ENCODE results near the gene TBL3.
A peak's percentile ranks its signal among the peaks of the same experiment; 100 is the strongest.

Gene TBL3

DNA sequence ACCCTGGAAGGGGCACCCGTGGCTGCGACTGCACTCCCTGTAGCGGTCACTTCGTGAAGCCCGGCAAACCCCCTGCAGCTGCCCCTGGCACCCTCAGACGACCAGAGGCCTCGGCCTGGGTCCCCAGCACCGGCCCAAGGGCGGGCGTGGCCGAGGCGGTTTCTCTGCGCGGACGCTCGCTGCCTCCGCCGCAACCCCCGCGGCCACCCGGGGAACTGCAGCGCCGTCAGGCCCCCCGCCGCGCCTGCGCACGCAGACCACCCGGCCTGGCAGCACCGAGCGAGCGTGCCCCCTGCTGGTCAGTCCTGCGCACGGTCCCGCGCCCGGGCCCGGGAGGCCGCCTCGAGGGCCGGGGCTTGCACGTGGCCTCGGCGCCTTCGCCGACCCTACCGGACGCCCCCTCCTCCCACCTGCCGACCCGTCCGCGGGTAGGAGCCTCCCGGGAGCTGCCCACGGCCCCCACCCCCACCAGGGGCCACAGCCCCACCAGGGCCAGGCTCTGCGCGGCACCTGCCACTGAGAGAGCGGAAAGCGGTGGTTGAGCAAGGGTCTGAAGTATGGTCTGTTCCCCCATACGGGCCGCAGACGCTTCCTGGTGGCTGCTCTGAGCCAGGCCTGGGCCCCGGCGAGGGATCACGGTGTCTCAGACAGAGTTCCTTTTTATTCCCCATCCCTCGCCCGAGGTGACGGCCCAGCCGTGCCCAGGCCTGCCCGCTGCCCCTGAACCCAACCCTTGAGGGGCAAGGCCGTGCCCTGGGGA, 42.1 kb upstream of the TBL3 start:
- Histone ChIP-seq H4K20me1 (ENCODE audit: insufficient read depth, low read length) (no peaks in the 10 kb centered on the region), H3K27me3 (ENCODE audit: insufficient read depth, low read length, poor library complexity) (no peaks in the 10 kb centered on the region), H3K27ac (ENCODE audit: low read length) (peak overlapping the region; percentile 65; the same call in 1 of the 2 replicates), H3K4me3 (ENCODE audit: low read depth in 1 of 2, low read length in 2 of 2) (peak overlapping the region; percentile 28 to 62; a peak in 3 of 4 replicates), H3K79me2 (ENCODE audit: insufficient read depth, low read length) (no peaks in the 10 kb centered on the region), H3K36me3 (ENCODE audit: insufficient read depth, low read length) (no peaks in the 10 kb centered on the region), H3K9me3 (ENCODE audit: insufficient read depth, low read length, severe bottlenecking) (no peaks in the 10 kb centered on the region), H3K4me1 (ENCODE audit: insufficient read depth, low read length) (peaks cover 12% of the 10 kb centered on the region), H3K9ac (ENCODE audit: low read depth, low read length) (peak overlapping the region; percentile 61), H2AFZ (ENCODE audit: low read depth, low read length) (peak overlapping the region; percentile 95), H3K4me2 (ENCODE audit: insufficient read depth, low read length) (peak overlapping the region; percentile 63)
- TF ChIP-seq EZH2 (IDR thresholded peaks at IDR 0.05; ENCODE audit: borderline replicate concordance, low read depth, low read length, severe bottlenecking) = no peak
- TF ChIP-seq, protein P1, sequence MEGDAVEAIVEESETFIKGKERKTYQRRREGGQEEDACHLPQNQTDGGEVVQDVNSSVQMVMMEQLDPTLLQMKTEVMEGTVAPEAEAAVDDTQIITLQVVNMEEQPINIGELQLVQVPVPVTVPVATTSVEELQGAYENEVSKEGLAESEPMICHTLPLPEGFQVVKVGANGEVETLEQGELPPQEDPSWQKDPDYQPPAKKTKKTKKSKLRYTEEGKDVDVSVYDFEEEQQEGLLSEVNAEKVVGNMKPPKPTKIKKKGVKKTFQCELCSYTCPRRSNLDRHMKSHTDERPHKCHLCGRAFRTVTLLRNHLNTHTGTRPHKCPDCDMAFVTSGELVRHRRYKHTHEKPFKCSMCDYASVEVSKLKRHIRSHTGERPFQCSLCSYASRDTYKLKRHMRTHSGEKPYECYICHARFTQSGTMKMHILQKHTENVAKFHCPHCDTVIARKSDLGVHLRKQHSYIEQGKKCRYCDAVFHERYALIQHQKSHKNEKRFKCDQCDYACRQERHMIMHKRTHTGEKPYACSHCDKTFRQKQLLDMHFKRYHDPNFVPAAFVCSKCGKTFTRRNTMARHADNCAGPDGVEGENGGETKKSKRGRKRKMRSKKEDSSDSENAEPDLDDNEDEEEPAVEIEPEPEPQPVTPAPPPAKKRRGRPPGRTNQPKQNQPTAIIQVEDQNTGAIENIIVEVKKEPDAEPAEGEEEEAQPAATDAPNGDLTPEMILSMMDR (IDR thresholded peaks at IDR 0.05; ENCODE audit: borderline replicate concordance, extremely low read depth, low read length, poor library complexity, severe bottlenecking) = peak; percentile 99
- DNase-seq (peak; percentile 91), ATAC-seq (ENCODE audit: insufficient read depth, low read depth) (peak; percentile 93)

- H2AFZ ChIP-seq (ENCODE audit: low read depth, low read length) = peak overlapping the region; percentile 95
- H3K9ac ChIP-seq (ENCODE audit: low read depth, low read length) = peak overlapping the region; percentile 61
- H3K36me3 ChIP-seq (ENCODE audit: insufficient read depth, low read length) = no peaks in the 10 kb centered on the region
- no peak overlapping the region for H3K4me3 ChIP-seq (ENCODE audit: low read depth in 1 of 2, low read length in 2 of 2)
- ATAC-seq (ENCODE audit: insufficient read depth, low read depth) (no peak), DNase-seq (no peak)
- TF ChIP-seq, protein P1 (IDR thresholded peaks at IDR 0.05; ENCODE audit: borderline replicate concordance, extremely low read depth, low read length, poor library complexity, severe bottlenecking) = no peak
- no peak for TF ChIP-seq EZH2 (IDR thresholded peaks at IDR 0.05; ENCODE audit: borderline replicate concordance, low read depth, low read length, severe bottlenecking)
- H3K27me3 ChIP-seq (ENCODE audit: insufficient read depth, low read length, poor library complexity) = no peaks in the 10 kb centered on the region
- peak overlapping the region; percentile 63; the same call in 1 of the 2 replicates for H3K4me2 ChIP-seq (ENCODE audit: insufficient read depth, low read length)
- H4K20me1 ChIP-seq (ENCODE audit: insufficient read depth, low read length) = no peaks in the 10 kb centered on the region
- no peaks in the 10 kb centered on the region for H3K9me3 ChIP-seq (ENCODE audit: insufficient read depth, low read length, severe bottlenecking)
- no peak overlapping the region for H3K27ac ChIP-seq (ENCODE audit: low read length)
- no peaks in the 10 kb centered on the region for H3K79me2 ChIP-seq (ENCODE audit: insufficient read depth, low read length)
- H3K4me1 ChIP-seq (ENCODE audit: insufficient read depth, low read length) = peaks cover 12% of the 10 kb centered on the region
These were observed 41.5 kb upstream of the TBL3 start for GRCh38 chr16:1930338-1930720.

DNA sequence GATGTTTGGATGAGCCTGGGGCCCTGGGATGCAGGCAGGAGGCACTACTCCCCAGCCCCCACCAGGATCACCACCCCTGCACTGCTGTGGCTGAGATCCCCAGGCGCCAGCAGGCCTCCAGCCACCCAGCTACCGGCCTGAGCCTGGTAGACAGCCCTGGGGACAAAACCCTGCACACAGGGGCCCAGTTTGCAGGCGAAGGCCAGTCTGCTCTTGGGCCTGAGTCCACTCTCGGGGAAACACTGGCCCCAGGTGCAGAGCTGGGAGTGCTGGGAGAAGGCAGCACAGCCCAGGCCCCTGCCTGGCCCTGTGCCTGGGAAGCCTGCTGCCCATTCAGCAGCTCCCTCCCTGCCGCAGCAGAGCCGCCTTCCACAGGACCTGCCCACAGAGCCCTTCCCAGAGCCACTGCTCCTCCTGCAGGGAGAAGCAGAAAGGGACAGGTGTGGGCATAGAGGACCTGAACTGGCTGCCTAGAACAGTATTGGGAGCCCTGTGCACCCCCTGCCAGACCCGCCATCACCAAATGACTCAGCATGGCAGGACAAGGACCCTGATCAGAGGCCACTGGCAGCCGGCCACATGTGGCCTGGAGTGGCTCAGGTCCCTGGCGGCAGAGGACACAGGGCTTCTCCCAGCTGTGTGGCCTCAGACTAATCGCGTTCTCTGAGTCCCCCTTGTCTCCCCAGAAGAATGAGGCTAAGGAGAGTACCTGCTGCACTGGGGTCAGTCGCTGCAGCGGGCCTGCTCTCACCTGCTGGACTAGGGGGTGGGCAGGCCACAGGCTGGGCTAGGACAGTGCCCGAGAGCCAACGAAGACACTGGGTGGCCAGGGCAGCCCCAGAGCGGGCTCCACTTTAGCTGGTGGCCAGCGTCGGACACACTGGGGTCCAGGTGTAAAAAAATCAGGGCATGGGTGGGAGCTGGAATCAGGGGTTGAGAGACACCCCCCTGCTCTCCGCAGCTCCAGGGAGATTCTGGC, 39.5 kb upstream of the TBL3 start:
- Histone ChIP-seq H3K36me3 (ENCODE audit: insufficient read depth, low read length) (no peaks in the 10 kb centered on the region), H3K27ac (ENCODE audit: low read length) (no peak overlapping the region), H3K27me3 (ENCODE audit: insufficient read depth, low read length, poor library complexity) (no peaks in the 10 kb centered on the region), H3K9me3 (ENCODE audit: insufficient read depth, low read length, severe bottlenecking) (no peaks in the 10 kb centered on the region), H3K9ac (ENCODE audit: low read depth, low read length) (no peak overlapping the region), H2AFZ (ENCODE audit: low read depth, low read length) (no peak overlapping the region), H3K4me3 (ENCODE audit: low read depth in 1 of 2, low read length in 2 of 2) (no peak overlapping the region), H4K20me1 (ENCODE audit: insufficient read depth, low read length) (no peaks in the 10 kb centered on the region), H3K4me2 (ENCODE audit: insufficient read depth, low read length) (no peak overlapping the region), H3K79me2 (ENCODE audit: insufficient read depth, low read length) (no peaks in the 10 kb centered on the region), H3K4me1 (ENCODE audit: insufficient read depth, low read length) (peaks cover 12% of the 10 kb centered on the region)
- no peak for TF ChIP-seq EZH2 (IDR thresholded peaks at IDR 0.05; ENCODE audit: borderline replicate concordance, low read depth, low read length, severe bottlenecking)
- TF ChIP-seq, protein P1 (IDR thresholded peaks at IDR 0.05; ENCODE audit: borderline replicate concordance, extremely low read depth, low read length, poor library complexity, severe bottlenecking) = no peak
- DNase-seq (no peak), ATAC-seq (ENCODE audit: insufficient read depth, low read depth) (no peak)
